ENCODE results near the gene MEG3.

DNA sequence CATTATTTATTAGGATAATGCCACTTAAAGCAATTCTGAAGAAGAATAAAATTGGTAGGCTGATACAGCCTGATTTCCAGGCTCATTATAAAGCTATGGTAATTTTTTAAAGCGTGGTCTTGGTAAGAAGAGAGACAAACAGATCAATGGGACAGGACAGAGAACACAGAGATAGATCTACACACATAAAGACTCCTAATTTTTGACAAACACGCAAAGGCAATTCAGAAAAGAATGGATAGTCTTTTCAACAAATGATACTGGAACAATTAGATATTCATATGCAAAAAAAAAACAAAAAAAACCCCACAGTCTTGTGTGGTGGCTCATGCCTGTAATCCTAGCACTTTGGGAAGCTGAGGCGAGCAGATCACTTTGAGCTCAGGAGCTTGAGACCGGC, 25.9 kb upstream of the MEG3 start:
- TF ChIP-seq CTCF (IDR thresholded peaks at IDR 0.05) = no peak
- no peak for TF ChIP-seq POLR2AphosphoS5 (IDR thresholded peaks at IDR 0.05)
- no peak for TF ChIP-seq POLR2A (IDR thresholded peaks at IDR 0.05)

Data from suprapubic skin (tissue), 4 donors.